SHP77 treated with DMSO at 0.1 percent for 48 hours (cell line): ENCODE results near the gene B3GLCT.
A peak's percentile ranks its signal among the peaks of the same experiment; 100 is the strongest.
"Not testable (repeated sequence)": the region's sequence is repeated elsewhere in the genome, so short reads cannot be mapped to it uniquely, and the experiment has no call there.

Experiments used
- DNase-seq: peaks from one replicate; lab custom pipeline; 2025; lab: John Stamatoyannopoulos, UW

Gene B3GLCT

DNA sequence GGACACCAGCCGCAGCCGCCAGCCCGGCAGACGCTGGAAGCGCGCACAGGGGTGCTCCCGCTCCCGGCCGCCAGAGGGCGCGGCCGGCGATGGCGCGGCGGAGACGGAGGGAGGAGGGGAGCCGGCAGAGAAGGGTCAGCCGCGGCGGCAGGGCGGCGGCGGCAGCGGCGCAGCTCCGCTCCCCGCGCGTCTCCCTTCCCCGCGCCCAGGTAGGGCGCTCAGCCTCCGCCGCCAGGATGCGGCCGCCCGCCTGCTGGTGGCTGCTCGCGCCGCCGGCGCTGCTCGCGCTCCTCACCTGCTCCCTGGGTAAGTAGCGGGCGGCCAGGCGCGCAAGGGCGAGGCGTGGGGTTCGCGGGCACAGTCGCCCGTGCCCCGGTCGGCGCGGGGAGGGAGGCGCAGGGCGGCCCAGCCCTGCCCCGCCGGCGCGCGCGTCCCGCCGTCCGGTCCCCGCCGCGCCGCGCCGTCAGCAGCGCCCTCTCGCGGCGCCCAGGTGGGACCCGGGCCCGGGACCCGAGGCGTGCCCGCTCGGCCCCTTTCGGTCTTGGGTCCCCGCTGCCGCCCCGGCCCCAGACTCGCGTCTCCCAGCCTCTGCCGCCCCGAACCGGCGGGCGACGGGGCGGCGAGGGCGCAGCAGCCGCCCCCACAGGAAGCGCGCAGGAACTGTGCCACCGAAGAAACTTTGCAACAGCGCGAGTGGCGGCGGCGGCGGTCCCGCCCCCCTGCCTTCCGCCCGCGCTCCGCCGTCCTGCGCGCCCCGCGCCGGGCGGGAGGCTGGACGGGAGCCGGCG is at the start of gene B3GLCT:
B3GLCT (plus strand) TSS at position 127 of the 788 bp plus-strand sequence; CDS start at position 237, 110 bp downstream.
- peak; percentile 42 for DNase-seq

DNA sequence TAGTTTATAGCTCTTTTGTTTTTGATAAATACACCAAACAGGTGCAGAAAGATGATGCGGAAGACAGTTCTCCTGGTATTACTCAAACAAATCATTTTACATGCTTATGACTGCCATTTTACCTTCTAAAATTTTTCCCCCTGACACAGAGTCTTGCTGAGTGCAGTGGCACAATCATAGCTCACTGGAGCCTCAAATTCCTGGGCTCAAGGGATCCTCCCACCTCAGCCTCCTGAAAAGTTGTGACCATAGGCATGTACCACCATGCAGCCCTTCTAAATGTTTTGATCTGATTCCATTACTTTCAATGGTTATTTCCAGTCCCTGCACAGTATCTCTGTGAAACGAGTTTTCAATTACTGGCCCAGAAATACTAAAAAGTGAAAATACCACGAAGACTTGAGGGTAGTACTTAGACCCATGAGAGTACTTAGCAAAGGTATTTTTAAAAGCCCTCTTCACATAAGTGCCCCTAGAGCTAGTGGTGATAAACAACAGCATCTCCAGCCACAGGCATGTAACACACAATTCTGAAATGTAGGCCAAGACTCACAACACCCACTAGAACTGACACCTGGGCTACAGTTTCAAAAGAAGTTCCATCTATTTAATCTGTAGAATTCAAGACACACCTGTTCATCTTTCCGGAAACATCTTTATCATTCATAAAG is 49.3 kb upstream of the B3GLCT start:
- DNase-seq, result no peak

DNA sequence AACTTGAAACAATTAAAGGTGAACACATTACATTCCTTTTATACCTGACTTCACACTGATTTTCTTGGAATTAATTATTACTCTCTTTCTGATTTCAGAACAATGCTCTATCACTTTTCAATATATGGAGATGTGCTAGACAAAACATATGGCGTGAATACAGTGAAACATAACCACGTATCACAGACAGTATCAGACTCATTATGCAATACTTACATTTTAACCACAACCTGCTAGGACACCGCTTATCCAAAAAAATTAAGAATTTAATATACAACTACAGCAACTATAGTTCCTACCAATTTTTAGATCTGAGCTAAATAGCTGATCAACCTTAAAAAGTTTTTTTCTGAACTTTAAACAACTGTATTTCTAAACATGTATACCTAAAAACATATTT is 47.9 kb upstream of the B3GLCT start:
- no peak for DNase-seq

DNA sequence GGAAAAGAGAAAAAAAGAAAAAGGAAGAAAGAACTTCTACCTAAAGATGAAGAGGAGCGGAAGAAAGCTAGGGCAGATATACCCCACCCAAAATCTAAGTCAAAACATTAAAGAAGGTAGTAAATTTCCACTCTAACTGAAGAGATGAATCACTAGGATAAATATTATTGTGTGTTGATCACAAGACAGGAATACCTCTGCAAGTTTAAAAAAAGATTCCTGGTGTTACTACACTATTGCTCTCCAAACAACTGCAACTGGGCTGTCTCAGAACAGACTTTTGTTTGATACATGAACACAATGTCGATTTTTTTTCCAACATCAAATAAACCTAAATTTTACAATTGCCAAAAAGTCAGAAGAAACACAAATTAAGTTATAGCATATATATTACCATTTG is 44.8 kb upstream of the B3GLCT start:
- DNase-seq, result no peak

DNA sequence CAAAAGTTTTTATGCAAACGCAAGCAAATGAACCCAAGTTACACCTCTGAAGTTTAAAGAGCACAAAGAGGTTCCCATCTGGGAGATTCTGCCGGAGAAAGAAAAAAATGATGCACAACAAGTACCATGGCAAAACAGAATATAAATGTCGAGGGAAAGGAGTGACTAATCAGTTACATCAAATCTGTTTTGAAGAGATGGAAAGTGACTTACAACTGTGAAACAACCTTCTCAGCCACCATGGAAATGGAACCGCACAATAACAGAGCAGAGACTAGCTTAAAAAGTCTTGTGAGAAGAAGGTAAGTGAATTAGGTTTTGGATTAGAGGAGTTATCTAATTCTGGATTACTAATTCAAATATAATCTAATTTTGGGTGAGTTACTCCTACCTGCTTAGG is 40.5 kb upstream of the B3GLCT start:
- DNase-seq, result no peak

DNA sequence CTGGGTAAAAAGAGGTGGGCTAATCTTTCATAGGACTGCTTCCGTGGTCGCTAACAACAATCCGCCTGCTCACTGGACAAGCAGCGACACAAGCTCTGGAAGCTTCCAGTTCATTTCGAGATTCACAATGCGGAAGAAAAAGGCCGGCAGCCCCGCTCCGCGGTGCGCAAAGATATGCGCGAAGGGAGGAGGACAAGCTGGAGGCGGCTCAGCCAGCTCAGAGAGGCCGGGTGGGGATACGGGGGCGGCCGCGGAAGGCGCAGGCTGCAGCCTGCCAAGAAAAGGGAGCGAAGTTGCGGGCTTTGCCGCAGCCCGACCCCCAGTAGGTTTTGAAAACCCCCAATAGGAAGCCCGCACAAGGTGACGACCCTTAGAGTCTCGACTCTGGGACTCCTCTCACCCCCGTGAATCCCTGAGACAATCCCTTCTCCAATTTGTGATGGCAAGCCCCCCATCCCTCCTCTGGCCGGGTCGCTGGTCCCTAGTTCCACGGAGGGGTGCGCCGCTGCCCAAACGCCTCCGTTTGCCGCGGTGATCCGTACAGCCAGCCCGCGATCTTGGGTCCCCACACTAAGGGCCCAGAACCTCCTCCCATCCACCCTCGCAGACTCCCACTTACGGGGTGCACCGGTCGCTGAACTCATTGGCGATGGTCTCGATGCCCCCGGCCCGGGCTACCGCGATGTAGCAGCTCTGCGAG is 38.8 kb upstream of the B3GLCT start:
- peak; percentile 5 for DNase-seq

DNA sequence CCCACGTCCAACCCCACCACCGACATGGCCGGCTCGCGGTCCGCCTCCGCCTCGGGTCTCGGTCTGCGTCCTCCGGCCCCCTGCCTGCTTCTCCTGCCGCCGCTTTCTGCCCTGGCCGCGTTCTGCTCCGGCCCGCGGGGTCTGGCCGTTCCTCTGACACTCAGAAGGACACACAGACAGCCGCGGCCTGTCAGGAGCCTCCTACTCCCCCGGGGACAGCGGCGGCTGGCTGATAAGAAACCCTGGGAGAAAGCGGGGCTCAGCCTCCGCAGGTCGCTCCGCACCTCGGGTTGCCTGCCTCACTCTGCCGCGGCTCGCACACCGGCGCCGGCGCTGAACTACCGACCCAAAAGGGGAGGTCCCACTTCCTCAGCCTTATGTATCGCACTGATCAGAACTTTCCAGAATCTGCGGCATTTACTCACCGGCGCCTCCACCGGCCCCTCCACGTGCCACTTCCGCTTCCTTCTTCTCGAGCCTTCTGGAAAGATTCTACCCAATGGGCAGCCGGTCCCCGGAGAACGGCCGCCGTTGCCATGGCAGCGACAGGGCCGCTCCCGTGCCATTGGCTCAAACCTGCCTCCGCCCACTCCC is 38.1 kb upstream of the B3GLCT start, which contains the start of gene HSPH1:
HSPH1 (minus strand) TSS at position 348 of the 594 bp plus-strand sequence; CDS start at position 26, 322 bp downstream.
- peak; percentile 96 for DNase-seq

DNA sequence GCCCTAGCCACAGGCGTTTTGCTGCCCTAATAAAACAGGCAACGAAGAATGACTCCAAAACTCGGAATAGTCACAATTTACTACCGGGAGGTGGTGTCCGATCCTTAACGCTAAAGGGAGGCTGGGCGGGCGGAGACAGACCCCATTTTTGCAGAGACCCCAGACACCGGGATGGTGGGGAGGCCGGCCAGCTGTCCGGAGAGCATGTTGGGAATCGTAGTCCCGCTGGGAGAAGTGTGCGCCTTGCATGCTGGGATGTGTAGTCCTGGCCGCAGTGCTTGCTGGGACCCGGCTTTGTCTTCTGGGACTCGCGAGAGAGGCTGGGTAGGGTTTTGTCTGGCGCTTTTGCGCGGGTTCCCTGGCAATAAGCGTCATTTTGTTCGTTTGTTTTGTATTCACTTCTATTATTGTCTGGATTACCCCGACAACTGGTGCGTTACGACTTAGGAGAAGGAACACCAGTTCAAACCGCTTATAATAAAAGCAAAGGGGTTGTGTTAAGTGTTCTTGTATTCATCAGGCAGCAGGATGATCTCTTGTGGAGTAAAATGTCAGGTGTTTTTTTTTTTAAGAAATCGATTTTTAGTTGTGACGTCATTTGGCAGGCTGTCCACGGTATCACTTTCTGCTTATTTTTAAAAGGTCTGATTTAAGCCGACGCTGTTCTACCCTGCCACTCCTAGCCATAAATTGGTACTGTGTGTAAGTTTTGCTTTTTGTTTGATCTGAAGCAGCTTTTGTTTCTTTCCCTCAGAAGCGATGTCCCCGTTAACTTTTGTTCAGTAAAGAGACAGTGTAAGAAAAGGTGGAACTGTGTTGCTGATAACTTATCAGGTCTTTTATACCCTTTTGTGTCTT is 37.4 kb upstream of the B3GLCT start:
- DNase-seq, result peak; percentile 96

DNA sequence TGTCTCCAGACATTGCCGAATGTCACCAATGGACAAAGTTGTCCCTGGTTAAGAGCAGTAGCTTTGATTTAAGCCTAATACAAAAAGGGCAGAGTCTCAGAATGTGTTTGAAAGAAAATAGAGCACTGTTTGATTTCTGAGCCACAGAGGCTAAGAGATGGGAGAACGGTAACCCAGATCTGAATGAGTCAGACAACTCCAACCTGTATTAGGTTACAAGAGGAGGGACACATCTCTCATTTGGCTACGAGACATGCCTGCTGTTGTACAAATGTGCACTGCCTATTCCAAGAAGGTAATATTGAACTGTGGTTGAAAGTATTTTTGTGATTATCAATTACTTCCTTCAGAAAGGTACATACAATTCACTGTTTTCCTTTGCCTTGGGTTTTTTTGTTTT is 33.2 kb upstream of the B3GLCT start:
- no peak for DNase-seq

DNA sequence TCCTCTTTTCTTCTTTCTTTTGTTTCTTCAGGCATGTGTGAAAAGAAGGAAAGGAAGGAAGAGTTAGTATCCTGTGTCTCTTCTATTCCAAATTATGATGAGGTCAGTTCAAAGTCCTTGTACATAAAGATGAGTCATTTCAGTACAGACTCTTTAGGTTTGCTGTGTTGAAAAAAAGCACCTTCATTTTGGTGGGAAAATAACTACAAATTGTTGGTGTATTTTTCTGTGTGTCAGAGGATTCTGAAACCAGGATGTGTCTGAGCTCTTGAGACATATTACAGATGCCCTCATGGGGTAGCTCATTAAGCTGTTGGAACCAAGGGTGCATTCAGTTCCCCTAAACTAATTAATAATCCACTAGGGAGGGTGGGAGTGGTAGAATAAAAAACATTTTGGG is 32.3 kb upstream of the B3GLCT start:
- no peak for DNase-seq

DNA sequence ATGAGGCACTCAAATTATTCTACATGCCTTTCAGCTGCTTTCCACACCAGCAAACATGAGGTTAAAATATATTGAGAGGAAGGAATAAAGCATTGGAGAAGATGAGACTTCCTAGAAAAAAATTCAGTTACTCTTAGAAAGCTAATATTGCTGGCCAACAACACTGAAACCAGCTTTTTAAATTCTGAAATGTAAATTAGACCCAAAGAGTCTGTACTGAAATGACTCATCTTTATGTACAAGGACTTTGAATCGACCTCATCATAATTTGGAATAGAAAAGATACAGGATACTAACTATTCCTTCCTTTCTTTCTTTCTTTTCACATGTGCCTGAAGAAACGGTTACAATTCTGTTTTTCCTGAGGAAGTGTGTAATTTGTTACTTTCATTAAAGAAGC is 31.6 kb upstream of the B3GLCT start:
- no peak for DNase-seq

DNA sequence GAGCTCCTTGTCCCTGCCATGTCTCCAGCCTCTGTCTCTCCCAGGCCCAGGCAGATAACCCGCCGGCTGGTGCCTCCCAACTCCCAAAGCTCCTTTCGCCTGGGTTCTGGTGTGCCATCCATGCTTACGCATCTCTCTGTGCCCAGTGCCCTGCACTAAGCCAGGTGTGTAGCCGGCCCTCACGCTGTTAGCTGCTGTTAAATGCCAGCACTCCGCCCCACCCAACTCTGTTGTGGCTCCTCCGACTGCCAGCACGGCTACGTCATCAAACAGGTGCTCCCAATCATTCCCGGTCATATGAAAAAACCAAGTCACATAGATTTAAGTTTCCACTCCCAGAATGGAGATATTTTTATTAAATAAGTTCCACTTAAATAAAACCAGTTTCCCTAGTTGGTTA is 31.0 kb upstream of the B3GLCT start:
- no peak for DNase-seq

DNA sequence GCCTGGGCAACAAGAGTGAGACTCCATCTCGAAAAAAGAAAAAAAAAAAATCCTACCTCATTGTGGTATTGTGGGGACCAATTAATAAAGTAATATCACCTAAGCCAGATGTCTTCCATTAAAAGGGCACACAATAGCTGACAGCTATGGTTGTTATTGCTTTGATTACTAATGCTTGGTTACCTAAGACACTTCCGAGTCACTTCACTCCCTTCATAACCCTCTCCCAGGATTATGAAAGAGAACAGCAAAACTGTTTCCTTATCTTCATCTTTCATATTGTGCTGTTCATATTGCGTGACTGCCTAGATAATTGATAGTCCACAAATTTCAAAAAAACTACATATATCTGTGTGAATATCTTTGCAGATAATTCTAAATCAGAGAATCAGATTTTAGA is 27.8 kb upstream of the B3GLCT start:
- no peak for DNase-seq

DNA sequence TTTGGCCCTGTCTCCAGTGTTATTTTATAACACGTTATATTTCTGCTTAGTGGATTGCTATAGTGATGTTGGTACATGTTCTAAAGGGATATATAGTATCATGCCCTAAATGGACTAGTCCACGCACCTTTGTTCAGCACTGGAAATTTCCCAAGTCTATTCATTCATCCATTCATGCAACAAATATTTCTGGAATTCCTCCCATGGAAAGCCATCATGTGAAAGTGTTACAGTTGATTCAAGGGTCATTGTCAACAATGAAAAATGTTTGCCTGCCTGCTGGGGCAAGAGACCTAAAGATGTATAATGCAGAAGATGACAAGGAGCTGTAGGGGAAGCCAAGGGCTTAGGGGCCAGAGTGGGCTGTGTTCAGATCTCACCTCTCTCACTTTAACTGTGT is 27.2 kb upstream of the B3GLCT start:
- no peak for DNase-seq

DNA sequence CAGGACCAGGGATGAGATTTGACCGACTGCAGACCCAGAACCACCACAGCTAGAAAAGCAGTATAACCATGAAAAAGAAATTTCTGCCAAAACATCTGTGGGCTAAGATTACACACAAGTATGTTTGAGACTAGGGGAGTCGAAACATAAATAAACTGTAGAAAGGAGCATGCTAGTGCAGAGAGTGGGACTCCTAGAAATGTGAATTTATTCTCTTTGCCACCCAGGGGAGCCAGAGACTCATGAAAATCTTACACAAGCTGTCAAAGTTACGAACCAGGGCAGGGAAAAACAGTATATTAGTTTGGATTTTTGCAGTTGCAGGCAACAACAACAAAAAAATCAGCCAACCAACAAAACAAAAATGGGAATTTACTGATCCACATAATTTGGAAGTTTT is 25.8 kb upstream of the B3GLCT start:
- no peak for DNase-seq

DNA sequence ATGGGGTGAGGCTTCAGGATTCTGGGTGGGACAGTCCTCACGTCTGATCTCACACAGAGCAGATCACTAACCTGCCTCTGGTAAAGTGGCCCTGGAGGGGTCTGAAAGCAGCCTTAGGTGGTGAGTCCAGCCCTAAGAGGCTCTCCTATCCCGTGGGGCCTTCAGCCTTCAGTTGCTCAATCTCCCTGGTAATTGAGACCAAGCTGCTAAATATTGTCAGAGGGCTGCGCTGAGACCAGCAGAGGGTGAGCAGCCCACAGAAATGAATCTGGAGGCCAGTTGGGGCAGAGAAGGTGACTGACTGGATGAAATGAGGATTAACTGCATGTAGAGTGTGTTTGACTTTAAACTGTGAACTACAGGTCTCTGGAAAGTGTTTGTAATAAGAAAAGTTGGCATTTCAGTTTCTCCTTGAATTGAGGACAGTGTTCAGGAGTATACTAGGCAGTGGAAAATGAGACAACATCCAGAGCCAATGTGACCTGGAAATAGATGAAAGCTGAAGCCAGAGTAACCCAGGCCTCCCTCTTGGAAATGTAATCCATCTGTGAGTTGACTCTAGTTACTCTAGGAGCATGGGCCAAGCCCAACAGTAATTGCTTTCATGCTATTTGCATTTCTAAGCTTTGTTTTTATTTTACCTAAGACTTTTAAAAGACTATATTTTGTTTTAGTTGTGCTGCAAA is 23.8 kb upstream of the B3GLCT start:
- DNase-seq, result no peak

DNA sequence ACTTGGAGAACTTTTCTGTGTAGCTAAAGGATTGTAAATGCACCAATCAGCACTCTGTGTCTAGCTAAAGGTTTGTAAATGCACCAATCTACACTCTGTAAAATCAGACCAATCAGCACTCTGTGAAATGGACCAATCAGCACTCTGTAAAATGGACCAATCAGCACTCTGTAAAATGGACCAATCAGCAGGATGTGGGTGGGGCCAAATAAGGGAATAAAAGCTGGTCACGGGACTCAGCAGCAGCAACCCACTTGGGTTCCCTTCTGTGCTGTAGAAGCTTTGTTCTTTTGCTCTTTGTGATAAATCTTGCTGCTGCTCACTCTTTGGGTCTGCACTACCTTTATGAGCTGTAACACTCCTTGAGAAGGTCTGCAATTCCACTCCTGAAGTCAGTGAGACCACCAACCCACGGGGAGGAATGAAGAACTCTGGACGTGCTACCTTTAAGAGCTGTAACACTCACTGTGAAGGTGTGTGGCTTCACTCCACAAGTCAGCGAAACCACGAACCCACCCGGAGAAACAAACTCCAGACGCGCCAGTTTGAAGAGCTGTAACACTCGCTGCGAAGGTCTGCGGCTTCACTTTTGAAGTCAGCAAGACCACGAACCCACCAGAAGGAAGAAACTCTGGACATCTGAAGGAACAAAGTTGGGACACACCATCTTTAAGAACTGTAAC is 21.8 kb upstream of the B3GLCT start:
- DNase-seq, result not testable (repeated sequence)

DNA sequence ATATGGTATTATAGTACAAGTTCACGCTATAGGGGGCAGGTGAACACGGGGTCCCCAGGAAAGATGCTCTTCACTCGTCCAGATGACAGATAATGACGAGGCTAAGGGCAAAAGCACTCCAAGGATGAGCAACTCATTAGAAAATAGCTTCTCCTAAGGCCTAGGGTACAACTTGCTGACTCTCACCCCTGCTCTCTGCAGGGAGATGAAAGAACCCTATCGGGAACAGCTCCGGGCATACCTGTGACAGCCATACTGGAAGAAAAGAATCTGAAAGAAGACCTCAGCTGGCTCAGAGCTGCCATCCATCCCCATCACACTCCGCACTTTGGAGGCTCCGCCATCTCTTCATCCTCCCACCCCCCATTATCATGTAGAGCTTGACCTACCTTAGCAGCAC is 20.5 kb upstream of the B3GLCT start:
- DNase-seq, result no peak

DNA sequence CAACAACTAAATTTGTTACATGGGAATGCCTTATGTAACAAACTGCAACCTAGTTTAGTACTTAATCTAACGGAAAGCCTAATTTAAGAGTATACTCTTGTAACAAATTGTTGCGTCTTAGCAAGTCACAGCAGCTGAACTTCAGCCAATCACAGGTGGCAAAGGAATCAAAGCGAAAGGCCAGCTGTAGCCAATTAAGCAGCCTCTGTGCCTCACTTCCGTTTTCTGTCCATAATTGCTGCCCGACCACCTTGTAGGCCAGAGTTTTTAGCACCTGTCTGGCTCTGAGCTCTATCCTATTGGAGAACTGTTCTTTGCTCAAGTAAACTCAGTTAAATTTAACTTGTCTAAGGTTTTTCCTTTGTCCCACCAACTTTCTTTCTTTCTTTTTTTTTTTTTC is 20.0 kb upstream of the B3GLCT start:
- no peak for DNase-seq

DNA sequence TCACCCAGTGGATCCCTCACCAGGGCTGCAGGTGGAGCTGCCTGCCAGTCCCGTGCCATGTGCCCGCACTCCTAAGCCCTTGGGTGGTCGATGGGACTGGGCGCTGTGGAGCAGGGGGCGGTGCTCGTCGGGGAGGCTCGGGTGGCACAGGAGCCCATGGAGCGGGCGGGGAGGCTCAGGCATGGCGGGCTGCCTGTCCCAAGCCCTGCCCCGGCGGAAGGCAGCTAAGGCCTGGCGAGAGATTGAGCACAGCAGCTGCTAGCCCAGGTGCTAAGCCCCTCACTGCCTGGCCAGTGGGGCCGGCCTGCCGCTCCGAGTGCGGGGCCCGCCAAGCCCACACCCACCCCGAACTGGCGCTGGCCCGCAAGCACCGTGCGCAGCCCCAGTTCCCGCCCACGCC is 16.8 kb upstream of the B3GLCT start:
- no peak for DNase-seq
